NCI-H2107 treated with DMSO at 0.1 percent for 48 hours (cell line): ENCODE results near the gene ZACN.

Experiments used
- DNase-seq: peaks from one replicate; lab custom pipeline; 2025; ENCODE audit not compliant: unreplicated experiment; lab: John Stamatoyannopoulos, UW

ZACN gene

DNA sequence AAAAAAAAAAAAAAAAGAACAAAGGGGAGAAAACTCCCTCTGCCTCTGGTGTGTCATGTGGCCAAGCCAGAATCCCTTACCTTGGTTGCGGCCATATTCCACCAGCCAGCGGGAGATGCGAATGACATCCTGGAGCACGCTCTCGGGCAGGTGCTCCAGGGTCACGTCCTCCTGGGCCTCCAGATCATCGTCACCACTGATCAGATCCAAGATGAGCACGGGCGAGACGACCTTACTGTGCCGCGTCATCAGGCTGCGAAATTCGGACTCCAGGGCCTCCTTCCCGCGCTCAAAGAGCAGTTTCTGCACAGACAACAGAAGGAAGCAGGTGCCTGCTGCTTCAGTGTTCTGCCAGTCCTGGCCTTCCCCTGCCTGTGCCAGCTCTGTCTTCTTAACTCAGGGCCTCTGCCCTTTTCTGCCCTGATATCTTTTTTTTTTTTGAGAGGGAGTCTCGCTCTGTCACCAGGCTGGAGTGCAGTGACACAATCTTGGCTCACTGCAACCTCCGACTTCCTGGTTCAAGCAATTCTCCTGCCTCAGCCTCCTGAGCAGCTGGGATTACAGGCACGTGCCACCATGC is 18.8 kb downstream of the ZACN start:
- no peak for DNase-seq

DNA sequence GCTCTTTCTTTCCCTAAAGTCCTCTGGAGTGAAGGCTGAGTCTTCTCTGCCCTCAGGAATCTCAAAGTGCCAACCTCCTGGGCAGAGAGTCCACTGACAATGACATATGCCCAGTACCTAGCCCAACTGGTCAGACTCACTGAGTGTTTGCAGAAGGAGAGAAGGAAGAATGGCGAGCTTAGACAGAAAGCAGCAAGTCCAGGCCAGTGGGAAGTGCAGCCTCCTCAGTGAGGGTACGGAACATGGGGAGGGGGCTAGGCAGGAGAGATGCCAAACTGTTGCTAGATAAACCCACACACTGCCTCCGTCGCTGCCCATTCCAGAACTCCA is 23.9 kb downstream of the ZACN start:
- DNase-seq: no peak

- DNase-seq: peak; percentile 52
Measured at GRCh38 chr17:76103274-76104139, 24.5 kb downstream of the ZACN start, which contains the start of gene EXOC7. EXOC7 (minus strand) TSS chr17:76103787; CDS start chr17:76103692, 95 bp downstream.

DNA sequence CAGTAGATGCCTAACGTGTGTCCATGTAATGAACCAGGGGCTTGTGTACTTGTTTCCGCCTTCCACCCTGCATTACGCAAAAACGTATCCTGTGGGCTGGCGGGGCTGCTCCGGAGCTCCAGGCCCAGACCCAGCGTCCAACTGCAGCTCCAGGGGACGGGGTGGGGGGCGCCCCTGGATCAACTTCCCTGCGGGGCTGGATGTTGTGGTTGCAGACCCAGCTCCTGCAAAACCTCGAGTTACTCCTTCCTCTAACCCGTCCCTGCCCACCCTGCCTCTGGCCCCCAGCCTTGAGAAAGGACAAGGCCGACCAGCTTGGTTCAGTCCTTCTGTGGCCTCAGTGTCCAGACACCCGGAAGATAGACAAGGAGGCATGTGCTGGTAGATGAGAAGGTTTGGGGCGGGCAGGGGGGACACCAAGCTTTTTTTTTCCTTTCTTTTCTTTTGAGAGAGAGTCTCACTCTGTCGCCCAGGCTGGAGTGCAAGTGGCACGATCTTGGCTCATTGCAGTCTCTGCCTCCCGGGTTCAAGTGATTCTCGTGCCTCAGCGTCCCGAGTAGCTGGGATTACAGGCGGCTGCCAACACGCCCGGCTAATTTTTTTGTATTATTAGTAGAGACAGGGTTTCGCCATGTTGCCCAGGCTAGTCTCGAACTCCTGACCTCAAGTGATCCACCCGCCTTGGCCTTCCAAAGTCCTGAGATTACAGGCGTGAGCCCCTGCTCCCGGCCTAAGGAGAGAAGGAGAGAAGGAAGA is 25.3 kb downstream of the ZACN start:
- no peak for DNase-seq

- DNase-seq: no peak
Measured at GRCh38 chr17:76104896-76105231, 25.9 kb downstream of the ZACN start.

GRCh38 chr17:76106703-76107102 is 27.7 kb downstream of the ZACN start:
- no peak for DNase-seq

DNA sequence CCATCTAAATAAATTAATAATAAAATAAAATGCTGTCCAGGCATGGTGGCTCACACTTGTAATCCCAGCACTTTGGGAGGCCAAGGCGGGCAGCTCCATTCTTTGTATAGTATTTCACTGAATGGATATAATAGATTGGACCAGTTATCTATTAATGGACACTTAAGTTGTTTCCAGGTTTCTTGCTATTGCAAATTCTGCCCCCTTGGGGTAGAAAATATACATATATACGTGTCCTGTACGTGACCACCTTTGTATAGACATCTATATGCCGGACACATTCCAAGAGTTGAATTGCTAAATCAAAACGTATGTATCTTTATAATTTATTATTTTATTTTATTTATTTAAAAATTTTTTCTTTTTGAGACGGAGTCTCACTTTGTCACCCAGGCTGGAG is 28.5 kb downstream of the ZACN start:
- no peak for DNase-seq

DNA sequence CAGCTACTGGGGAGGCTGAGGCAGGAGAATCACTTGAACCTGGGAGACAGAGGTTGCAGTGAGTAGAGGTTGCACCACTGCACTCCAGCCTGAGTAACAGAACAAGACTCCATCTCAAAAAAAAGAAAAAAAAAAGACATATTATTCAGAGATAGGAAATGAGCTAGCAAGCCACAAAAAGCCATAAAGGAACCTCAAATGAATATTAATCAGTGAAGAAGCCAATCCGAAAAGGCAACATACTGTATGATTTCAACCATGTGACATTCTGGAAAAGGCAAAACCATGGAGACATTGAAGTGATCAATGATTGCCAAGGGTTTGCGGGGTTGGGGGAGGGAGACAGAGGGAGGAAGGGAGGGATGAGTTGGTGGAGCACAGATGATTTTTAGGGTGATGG is 33.0 kb downstream of the ZACN start:
- DNase-seq: no peak

DNA sequence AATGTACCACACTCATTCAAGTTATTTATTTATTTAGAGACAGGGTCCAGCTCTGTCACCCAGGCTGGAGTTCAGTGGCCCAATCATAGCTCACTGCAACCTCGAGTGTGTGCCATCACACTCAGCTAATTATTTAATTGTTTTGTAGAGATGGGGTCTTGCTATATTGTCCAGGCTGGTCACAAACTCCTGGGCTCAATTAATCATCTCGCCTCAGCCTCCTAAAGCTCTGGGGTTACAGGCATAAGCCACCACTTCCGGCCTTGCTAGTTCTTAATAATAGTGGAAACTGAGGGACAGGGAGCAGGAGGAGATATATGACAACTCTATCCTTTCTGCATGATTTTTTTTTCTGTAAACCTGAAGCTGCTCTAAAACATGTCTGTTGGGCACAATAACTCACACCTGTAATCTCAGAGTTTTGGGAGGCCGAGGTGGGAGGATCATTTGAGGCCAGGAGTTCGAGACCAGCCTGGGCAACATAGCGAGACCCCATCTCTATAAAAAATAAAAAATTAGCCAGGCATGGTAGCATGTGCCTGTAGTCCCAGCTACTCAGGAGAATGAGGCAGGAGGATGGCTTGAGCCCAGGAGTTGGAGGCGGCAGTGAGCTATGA is 36.3 kb downstream of the ZACN start:
- no peak for DNase-seq

DNA sequence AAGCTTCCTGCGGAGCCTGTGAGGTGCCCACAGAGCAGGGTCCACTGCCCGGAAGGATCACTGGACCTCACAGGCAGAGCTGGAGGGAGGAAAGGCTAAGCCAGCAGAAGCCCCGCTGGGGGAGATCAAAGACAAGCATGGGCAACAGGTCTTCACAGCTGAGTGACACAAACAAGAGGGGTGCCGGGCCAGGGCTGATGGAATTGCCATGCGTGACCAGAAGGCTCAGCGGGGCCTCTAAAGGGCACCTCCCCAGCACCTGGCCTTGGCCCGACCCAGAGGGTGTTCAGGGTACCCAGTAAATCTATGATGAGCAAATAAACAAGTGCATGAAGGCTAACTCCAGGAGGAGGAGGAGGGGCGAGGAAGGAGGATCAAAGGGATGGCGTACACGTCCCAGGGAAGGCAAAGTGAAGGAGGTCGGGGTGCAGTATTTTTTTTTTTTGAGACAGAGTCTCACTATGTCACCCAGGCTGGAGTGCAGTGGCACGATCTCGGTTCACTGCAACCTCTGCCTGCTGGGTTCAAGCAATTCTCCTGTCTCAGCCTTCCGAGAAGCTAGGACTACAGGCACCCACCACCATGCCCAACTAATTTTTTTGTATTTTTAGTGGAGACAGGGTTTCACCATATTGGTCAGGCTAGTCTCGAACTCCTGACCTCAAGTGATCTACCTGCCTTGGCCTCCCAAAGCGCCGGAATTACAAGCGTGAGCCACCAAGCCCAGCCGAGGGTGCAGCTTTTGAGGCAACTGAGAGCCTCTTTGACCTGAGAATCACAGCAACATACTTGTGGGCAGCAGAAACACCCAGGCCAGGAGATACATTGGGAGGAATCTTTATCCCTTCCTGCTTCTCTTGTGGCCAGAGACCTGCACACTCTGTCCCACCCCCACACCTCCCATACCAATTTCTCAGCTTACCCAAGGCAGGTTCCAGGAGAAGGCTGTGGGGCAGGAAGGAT is 40.7 kb downstream of the ZACN start:
- DNase-seq: no peak

- no peak for DNase-seq
Measured at GRCh38 chr17:76120658-76121008, 41.7 kb downstream of the ZACN start.

DNA sequence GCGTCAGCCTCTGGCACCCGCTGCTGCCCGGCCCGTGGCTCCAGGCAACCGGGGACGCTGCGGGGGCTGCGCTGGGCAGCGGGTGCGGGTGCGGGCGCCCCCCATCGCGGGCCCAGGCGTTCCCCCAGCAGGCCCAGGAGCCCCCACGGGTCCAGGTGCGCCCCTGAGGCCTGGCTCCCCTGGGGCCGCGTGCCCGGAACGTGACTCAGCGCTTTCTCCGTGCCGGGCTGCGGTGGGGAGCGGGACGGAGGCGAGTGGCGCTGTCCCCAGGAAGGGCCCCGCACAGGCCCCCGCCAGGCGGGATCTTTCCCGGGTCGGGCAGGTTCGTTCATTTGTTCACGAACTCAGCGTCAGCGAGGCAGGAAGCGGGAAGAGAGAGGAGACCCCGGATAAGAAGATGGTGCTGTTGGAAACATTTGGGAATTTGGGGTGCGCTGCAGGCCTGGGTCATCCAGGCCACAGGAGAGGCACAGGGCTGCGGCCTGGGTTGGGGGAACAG is 43.0 kb downstream of the ZACN start:
- DNase-seq: no peak

DNA sequence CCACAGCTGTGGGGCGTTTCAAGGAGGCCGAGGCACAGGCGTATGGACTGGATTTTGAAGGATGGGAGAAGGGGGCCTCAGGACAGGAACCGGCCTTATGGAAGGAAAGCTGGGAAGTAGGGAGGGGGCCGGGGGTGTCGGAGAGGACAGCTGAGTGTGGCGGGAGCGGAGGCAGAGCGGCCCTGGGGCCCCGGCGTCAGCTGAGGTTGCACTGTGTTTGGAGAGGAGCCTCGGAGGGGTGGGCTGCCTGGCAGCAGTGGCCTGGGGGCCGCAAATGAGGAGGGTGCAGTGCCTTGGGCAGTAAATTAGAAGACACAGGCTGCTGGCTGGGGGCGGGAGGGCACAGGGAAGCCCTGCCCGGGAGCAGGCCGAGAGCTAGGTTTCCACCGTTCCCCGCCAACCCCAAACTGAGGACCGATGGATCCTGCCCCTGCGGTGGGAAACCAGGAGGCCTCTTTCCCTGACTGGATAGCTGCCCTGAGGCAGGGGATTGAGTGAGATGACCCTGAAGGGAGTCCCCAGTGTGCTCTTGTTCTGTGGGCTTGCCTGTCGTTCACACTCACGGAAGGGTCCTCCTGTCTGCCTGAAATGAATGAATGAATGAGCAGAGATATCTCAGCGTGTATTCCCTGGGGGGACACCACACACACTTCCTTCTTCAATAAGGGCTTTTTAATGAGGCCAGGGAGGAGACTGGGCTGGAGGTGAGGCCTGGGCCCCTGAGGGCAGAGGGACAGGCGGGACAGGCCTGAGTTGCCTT is 43.6 kb downstream of the ZACN start:
- no peak for DNase-seq

GRCh38 chr17:76123191-76123499 is 44.2 kb downstream of the ZACN start:
- DNase-seq: no peak

- DNase-seq: no peak
Measured at GRCh38 chr17:76123749-76124581, 45.0 kb downstream of the ZACN start.

DNA sequence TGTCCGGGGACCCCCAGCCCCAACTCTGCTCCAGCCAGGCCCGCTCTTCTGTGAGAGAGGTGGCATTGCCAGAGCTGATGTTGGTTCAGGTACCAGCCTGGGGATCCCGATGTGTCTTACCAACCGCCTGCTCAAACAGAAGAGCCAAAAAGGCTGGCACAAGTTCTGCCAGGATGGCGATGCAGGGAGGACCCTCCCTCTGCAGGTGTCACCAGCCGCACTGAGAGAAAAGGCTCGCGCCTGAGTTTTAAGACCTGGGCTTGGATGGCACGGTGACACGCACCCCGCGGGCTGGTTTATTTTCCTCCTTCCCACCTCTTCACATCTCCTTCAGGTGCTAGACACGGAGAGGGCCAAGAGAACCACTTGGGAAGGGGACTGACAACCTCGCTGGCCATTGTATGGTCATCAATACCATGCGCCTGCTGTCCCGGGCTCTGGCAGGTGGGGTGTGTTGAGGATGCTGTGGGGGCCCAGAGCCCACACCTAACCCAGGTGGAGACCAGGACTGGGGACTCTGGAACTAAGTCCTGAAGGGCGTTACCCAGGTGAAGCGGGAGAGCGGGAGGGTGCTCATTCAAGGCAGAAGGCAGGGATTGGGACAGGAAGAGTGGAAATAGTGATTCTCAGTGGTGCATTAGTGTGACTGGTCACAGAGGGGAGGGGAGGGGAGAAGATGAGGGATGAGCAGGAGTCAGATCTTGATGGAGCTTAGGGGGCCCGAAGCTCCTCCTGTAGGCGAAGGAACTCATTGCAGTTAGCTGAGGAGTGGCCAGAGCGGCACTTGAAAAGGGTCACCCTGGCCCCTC is 45.8 kb downstream of the ZACN start:
- no peak for DNase-seq

- no peak for DNase-seq
Measured at GRCh38 chr17:76125391-76125675, 46.4 kb downstream of the ZACN start.

DNA sequence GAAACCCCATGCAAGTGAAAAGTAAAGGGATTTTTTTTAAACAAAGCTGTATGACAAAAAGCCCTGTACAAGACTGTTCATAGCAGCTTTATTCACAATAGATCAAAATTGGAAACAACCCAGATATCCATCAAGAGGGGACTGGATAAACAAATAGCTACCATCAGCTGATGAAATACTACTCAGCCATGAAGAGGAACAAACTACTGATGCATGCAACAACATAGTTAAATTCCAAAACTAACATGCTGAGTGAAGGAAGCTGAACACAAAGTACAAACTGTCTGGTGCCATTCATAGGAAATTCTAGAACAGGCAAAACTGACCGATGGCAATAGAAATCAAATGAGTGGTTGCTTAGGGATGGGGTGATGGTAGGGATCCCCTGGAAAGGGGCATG is 46.9 kb downstream of the ZACN start:
- DNase-seq: no peak
